ENCODE data around the gene DNAAF3.
A peak's percentile ranks its signal among the peaks of the same experiment; 100 is the strongest.
"Not testable (repeated sequence)": the region's sequence is repeated elsewhere in the genome, so short reads cannot be mapped to it uniquely, and the experiment has no call there.

Gene DNAAF3

DNA sequence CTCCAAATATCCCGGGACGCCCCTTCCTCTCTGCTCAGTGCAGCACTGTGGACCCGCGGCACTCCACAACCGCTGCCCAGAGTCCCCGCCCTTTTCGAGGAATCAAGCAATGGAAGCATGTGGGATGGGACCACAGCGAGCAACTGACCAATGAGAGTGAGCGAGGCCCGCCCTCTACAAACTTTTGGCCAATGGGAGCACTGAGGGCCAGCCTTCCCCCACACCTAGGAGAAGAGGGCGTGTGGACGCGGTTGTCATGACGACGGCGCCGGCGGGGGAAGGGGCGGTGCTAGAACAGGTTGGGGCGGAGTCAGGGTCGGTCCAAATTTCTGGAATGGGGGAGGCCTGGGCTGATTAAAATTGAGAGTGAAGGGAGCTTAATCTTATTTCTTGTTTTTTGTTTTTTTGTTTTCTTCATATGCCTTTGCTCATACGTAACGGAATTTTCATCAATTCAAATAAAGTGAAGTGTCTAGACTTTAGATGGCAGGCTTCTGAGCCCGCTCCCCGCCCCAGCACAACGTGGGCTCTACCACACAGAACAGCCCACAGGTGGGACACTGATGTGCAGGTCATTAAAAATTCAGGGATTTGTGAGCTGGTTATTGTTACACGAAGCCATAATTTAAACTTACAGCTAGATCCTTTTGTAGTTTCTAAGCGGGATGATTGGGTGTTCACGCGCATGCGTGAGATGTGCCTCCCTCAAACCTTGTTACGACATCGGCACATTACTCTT lies at the start of gene DNAAF3:
Gene DNAAF3, minus strand, starts transcription at position 84 of the 739 bp plus-strand sequence. CDS start 200 bp downstream, outside the sequence.
- DNase-seq = peak; percentile 83 to 95

DNA sequence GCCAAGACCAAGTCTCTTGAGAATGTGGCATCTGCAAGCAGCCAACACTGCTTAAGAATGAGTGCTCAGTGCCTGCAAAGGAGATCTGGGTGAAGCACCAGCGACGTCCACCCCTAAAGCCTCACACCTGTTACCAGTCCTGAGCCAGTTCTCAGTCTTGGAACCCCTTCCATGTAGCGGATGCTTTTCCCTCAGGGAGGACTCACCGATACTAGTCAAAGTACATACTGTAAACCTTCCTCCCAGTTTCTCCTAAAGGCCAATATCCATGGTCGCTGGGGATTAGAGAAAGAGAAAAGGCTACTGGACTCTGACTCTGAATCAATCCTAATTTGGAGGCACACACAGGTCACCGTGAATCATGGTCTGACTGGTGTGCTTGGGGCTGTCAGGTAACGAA lies 47.1 kb upstream of the DNAAF3 start:
- DNase-seq = no peak

DNA sequence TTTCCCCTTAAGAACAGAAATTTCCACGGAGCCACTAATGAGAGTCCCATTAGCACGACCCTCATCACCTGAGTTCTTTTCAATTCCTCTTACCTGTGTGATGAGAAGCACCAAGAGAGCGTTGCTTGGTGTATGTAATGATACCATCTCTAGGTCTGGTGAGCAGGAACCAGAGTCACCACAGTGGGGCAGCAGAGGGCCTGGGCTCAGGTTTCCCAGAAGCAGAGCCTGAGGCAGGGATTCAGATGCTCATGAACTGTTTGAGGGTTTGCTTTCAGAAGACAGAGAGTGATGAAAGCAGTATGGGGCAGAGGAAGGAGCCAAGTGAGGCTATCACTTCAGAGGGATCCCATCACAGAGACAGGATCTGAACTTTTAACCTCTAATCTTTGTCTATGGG lies 46.0 kb upstream of the DNAAF3 start:
- DNase-seq = peak in 1 of 2 experiments; percentile 74

DNA sequence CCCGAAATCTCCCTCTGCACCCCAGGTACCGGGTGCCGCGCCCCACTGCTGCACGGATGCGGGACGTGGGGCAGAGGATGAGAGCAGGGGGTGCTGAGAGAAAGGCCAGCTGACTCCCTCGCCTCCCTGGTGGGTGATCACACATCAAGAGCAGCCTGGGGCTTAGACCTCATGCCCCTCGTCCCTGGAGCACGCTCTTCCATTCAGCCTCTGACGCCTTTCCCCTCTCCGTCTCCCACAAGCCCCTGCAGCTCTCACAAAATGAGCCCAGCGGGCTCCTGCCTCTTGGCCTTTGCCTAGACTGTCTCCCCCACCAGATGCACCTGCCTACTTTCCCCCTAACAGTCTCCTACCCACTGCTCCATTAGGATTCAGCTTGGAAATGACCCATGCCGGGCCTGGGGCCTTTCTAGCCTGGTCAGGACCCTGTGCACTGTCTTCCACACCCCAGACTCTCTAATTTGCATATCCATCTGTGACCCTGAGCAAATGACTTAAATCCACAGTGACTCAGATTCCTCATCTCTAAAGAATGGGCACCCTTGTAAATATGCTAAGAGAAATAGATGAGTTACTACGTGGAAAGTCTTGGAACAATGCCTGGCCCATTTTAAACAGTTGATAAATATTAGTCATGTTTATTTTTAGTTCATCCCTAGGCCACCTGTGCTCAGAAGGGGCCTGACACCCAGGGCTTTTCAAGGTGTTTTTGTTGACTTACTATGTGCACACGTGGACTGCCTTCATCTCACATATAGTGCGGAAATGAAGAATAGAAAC lies 43.5 kb upstream of the DNAAF3 start:
- DNase-seq = peak; percentile 62 to 92

GRCh38 chr19:55208880-55209692 lies 42.7 kb upstream of the DNAAF3 start, which contains the start of gene PTPRH:
Gene PTPRH (minus strand): TSS chr19:55209501. CDS start chr19:55209433, 68 bp downstream.
- peak in 1 of 2 experiments; percentile 25 for DNase-seq

- DNase-seq = peak; percentile 59 to 79
These were observed 40.5 kb upstream of the DNAAF3 start for GRCh38 chr19:55206664-55207500.

- DNase-seq = not testable (repeated sequence)
These were observed 35.8 kb upstream of the DNAAF3 start for GRCh38 chr19:55202199-55202598.

DNA sequence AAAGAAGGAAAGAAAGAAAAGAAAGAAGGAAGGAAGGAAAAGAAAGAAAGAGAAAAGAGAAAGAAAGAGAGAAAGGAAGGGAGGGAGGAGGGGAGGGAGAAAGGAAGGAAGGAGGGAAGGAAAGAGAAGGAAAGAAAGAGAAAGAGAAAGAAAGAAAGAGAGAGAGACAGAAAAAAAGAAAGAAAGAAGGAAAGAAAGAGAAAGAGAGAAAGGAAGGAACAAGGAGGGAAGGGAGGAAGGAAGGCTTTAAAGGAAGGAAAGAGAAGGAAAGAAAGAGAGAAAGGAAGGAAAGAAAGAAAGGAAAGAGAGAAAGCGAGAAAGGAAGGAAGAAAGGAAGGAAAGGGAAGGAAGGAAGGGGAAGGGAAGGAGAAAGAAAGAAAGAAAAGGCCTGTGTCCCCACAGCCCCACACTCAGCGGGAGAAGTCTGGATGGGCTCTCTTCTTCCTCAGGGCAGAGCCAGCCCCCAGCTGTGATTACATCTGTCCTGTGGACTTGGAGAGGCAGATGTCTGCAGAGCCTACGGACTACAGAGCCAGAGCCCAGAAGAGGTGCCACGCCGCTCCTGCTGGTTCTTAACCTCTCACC lies 33.3 kb upstream of the DNAAF3 start:
- no peak for DNase-seq

DNA sequence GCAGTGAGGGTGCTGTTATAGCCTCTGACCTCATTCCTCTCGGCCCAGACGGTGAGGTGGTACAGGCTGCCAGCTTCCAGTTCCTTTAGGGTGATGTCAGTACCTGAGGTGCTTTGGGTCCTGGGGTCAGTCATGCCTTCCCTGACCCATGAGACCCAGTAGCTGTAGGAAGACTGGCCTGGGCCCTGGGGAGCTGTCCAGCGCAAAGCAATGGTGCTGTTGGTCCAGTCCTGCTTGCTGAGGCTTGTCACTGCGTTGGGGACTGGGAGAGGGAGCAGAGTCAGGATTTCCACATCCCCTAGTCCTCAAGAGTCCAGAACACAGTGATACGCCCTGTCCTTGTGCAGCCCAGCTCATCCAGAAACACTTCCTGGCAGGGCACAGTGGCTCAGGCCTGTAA lies 32.2 kb upstream of the DNAAF3 start:
- DNase-seq = no peak

DNA sequence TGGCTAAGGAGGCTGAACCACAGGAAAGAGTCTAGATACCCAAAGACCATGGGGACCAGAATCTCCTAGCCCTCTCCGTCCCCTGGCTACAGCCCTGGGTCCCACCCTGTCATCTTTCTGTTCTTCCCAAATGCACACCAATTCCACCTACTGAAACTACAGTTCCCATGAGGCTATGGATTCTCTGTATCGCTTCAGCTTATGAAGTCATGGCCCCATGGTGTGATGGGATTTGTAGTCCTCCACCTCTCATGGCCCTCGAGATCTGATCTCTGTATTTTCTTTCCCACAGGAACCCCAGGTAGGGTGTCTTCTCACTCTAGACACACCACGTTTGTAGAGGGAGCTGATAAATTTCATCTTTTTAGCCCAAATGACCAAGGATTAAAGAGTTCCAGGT lies 31.1 kb upstream of the DNAAF3 start:
- DNase-seq = peak in 1 of 2 experiments; percentile 22

DNA sequence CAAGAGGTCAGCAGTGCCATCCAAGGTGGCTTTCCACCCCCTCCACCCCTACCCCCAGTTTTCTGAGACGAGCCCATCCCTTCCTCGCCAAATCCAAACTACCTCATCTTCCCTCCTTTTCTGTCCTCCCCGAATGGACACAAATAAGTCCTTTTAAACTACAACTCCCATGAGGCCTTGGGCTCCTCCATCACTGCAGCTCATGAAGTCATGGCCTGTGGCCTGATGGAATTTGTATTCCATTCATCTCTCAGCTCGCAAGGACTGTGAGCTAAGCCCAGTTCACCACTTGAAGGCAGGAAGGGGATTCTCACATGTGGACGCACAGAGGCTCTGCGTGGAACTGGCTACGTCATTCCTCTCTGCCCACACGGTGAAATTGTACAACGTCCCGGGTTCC lies 30.4 kb upstream of the DNAAF3 start:
- no peak for DNase-seq

DNA sequence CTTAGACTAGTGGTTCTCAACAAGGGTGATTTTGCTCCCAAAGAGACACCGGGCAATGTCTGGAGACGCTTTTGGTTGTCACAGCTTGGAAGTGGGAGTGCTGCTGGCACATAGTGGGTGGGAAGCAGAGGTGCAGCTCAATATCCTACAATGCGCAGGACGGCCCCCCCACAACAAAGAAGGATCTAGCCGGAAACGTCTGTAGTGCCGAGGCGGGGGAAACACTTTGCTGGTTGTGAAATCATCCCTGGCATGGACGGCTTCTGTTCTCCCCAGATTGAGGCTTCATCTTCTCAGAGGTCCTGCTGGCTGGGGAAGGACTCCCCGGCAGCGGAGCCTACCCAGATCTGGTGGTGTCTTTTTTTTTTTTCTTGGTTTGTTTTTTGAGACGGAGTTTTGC lies 27.1 kb upstream of the DNAAF3 start:
- DNase-seq = no peak

DNA sequence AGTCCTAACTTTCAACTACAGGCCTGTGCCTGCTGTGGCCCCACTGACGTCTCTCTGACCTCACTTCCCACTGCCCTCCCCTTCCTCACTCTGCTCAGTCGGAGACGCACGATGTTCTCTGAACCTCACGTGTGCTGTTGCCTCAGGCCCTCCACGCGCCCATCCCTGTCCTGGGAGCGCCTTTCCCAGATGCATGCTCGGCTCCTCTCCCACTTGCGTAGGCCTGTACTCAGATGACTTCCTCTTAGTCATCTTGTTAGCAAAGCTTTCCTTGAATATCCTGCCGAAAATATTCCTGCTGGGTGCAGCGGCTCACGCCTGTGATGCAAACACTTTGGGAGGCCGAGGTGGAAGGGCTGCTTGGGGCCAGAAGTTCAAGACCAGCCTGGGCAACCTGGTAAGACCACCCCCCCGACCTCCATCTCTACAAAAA lies 23.0 kb upstream of the DNAAF3 start:
- DNase-seq = peak; percentile 74 to 92

DNA sequence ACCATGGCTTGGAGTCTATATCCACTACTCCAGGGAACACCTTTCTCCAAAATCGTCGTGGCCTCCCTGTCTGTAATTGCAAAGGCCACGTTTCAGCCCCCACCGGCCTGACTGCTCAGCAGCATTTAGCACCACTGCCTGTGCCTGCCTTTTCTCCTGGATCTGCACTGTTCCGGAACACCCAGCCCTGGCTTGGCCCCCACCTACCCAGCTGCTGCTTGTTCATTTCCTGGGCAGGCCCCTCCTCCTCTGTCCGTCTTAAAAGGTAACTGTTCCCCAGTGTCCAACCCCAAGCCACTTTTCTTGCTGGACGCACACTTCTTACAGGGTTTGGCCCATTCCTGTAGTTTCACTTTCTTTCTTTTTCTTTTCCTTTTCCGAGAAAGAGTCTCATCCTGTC lies 22.2 kb upstream of the DNAAF3 start:
- DNase-seq = peak in 1 of 2 experiments; percentile 4

DNA sequence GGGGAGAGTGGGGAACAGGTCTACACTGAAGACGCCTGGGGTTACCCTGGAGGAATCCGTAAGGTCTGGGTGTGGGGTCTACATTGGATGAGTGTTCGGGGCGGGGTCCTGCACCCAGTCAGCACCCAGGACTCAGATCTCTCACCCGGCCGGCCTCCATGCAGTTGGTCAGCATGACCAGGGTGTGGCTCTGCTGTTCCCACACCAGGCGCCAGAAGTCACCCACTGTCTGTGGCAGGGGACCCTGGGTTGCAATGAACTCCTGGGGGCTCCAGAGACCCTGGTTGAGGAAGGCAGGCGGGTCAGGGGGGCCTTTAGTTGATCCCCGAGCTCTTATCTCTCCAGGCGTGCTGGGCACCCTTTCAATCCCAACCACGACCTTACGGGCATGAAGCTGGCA lies 19.7 kb upstream of the DNAAF3 start:
- no peak for DNase-seq

- no peak for DNase-seq
These were observed 15.3 kb upstream of the DNAAF3 start for GRCh38 chr19:55181740-55182139.

GRCh38 chr19:55179606-55180484 lies 13.4 kb upstream of the DNAAF3 start, which contains the start of gene SYT5:
Gene SYT5 (minus strand): TSS chr19:55180289. CDS start chr19:55179041, 1,248 bp downstream.
- DNase-seq = no peak

GRCh38 chr19:55178781-55179599 lies 12.6 kb upstream of the DNAAF3 start:
- peak in 1 of 2 experiments; percentile 74 for DNase-seq

- DNase-seq = peak in 1 of 2 experiments; percentile 11
These were observed 9.7 kb upstream of the DNAAF3 start for GRCh38 chr19:55176076-55176475.
